Left renal pelvis (tissue), 4 donors: ENCODE measurements around the gene PTGS2. TPM values are rescaled to one million over a fixed set of nuclear protein-coding genes. Genes with fewer than 3 reads are reported as not detected.
"Not testable (repeated sequence)": the region's sequence is repeated elsewhere in the genome, so short reads cannot be mapped to it uniquely, and the experiment has no call there.

Experiments used
- DNase-seq, 4 donors: peaks; one replicate each; pipeline ENCODE4 v3.0.0-alpha.2; 2013; ENCODE audit warnings: low read depth in 4 of 4, low spot score in 3 of 4
- polyA plus RNA-seq, 4 donors: library from polyadenylated mRNA; unstranded; fragments of 120-200 nt; gene quantifications; one replicate each; pipeline ENCODE4 v1.2.1, GENCODE V29; 2013; ENCODE audit not compliant: insufficient read length in 4 of 4

Gene PTGS2
- polyA plus RNA-seq, 4 donors = 0.93 to 6.8 (median 1.6) TPM

DNA sequence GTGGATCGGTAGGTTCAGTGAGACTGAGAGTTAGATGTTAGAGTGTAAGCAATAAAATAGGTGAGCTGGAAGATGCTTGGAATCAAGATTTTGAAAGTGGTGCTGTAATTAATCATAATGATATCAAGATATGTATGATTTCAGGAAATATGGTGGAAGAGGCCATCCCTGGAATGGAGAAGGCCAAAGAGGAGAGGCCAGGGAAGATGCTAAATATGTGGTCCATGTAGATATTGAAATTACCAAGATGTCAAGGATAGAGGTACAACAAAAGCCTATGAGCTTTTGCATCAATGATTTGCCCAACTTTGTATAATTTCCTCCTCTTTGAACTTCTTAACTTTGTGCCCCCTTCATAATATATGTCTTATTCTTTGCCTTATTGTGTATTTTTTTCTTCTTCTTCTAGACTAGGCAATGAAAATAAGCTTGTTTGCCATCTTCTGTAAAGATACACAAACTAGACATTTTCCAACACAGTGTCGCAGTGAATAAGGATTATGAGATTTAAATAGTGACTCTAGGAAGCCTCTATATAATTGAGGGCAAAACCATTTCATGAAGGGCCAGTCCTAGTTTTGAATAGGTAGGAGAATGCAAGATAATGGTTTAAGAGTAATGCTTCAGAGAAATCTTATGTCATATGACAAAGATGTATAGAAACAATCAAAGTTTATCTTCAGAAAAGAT, 8.9 kb downstream of the PTGS2 start:
- DNase-seq = no peak

DNA sequence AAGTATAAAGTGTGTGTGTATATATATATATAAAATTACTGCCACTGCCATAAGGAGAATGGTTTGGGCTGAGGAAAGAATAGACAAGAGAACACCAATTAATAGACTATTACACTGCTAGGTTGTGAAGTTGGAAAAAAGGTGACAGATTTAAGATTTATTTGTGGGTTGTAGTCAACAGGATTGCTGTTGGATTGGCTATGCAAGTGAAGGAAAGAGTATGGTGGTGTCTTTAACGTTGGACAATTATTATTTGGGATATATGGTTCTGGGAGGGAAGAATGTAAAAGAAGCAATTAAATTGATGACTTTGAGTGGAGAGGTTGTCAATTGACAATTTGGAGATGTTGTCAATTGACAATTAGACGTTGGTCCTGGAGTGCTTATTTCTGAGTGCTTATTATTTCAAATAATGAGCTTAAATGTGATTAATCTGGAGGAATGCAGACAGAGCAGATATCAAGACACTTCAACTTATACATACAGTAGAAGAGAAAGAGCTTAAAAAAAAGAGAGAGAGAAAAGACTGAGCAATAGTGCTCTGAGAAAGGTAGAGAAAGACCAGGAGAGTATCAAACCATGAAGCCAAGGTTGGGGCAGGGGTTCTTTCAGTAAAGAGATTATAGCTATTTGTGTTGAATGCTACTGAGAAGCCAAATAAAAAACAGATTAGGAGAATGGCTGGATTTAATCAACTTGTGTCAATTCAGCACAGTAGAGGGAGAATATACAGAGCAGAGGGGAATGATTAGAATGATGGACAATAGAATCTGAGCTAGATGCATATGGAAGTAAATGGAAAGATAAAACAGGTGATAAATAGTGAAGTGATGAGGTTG, 9.7 kb downstream of the PTGS2 start:
- DNase-seq = no peak

DNA sequence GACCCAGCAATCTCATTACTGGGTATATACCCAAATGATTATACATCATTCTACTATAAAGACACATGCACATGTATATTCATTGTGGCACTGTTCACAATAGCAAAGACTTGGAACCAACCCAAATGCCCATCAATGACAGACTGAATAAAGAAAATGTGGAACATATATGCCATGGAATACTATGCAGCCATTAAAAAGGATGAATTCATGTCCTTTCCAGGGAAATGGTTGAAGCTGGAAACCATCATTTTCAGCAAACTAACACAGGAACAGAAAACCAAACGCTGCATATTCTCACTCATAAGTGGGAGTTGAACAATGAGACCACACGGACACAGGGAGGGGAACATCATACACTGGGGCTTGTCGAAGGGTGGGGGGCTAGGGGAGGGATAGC, 10.4 kb downstream of the PTGS2 start:
- not testable (repeated sequence) for DNase-seq

DNA sequence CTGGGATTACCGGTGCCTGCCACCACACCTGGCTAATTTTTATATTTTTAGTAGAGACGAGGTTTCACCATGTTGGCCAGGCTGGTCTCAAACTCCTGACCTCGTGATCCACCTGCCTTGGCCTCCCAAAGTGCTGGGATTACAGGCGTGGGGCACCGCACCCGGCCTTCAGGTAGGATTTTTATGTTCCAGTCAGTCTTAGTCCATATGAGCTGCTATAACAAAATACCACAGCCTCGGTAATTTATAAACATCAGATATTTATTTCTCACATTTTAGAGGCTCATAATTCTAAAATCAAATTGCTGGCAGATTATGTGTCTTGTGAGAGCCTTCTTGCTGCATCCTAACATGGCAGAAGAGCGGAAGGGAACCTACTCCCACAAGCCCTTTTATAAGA, 16.0 kb downstream of the PTGS2 start:
- DNase-seq = not testable (repeated sequence)

DNA sequence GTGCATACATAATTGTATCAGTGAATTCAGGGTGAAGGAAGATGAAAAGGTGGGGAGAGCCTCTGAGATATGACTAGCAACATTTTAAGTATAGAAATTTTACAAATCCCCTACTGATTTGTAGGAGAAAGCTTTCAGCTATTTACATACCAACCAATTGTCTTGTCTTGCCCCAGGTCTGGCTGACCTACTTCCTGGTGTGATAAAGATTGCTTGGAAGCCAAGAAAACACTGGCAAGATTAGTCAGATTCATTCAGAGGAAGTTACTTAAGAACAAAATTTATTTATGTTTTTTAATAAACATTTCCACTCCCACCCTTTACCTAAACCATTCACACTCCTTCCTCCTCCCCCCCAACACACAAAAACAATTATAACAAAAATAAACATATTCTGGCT, 17.5 kb downstream of the PTGS2 start:
- DNase-seq = no peak

DNA sequence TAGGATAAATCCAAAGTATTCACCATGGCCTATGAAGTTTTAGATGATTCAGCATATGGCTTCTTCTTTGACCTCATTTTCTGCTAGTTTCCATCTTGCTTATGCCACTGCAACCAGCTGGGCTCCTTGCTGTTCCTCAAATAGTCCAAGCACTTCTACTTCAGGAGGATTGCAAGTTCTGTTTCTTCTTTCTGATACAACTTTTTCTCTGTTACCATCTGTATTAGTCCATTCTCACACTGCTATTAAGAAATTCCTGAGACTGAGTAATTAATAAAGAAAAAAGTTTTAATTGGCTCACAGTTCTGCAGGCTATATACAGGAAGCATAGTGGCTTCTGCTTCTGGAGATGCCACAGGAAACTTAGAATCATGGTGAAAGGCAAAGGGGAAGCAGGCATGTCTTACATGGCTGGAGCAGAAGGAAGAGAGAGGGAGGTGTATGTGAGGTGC, 20.3 kb downstream of the PTGS2 start:
- no peak for DNase-seq

DNA sequence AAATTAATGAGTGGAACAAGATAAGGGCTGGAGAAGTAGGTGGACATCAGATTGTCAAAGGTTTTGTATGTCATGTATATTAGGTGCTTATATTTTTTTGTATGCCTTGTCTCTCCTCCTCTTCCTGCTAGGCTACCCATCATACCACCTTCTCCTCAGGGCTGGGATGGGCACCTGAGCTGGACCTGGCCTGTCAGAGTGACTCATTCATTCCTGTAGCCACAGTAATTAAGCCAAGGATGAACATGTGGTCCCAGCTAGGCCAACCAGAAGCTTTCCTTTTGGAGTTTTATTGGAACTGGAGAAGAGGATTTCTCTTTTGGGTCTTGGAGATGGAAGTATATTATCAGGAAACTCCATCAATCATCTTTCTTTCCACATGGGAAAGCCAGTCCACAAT, 21.2 kb downstream of the PTGS2 start:
- DNase-seq = no peak

DNA sequence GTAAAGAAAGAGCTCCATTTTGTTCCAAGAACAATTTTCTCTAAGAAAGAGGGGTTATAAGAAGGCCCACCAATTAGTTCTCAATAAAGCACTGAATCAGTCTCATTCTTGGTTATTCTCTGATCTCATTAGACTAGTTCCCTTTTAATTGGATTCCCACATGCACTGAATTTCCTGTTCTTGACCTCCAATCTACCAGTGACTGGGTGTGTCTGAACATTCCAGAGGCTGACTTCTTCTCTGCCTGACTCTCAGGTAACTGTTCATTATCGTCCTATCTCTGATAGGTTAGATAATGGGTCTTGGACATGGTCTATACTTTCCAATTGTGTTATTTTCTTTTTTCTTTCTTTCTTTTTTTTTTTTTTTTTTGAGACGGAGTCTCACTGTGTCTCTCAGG, 22.7 kb downstream of the PTGS2 start:
- DNase-seq = no peak

DNA sequence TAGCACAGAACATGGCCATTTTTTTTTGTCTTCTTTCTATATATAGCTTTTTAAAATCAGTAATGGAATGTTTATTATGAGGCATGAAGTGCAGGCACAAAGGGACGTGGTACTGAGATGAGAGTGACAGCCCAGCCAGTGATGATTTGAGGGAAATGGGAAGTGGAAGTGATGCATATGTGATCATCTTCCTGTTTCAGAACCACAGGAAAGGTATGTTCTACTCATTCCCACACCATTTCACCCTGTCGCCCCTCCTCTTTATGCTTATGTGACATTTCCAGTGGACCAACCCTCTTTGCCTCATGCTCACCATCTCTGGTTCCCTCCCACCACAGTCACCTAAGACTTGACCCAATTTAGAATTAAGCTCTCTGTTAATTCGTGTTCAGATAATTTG, 24.3 kb downstream of the PTGS2 start:
- DNase-seq = no peak

DNA sequence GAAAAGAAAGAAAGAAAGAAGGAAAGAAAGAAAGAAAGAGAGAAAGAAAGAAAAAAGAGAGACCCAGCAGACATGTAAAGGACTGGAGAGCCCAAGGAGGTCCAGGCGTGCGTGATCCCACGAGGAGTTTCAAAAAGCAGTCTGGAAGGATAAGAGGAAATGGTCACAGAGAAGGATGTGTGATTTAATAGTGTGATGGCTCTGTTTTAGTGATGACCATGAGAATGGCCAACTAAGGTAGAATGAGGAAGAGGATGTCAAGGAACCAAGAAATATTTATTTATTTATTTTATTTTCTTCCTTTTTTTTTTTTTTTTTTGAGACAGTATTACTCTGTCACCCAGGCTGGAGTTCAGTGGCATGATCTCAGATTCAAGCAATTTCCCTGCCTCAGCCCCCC, 25.5 kb downstream of the PTGS2 start:
- DNase-seq = no peak

DNA sequence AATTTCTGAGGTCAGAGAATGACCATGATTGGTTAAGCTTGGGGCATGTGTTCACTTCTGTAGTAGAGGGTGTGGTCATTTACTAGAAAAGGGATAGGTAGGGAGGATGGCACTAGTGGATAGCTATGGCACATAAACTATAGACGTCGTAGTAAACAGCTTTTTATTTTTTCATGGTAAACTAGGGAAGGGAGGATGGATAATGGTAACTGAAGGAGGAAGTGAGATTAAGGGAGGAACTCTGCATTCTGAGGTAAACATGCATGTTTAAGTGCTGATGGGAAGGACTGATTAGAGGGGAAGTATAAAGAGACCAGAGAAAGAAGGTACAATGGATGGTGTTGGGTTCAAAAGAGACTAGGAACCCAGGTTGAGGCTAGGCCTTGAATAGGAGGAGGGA, 26.9 kb downstream of the PTGS2 start:
- DNase-seq = no peak

DNA sequence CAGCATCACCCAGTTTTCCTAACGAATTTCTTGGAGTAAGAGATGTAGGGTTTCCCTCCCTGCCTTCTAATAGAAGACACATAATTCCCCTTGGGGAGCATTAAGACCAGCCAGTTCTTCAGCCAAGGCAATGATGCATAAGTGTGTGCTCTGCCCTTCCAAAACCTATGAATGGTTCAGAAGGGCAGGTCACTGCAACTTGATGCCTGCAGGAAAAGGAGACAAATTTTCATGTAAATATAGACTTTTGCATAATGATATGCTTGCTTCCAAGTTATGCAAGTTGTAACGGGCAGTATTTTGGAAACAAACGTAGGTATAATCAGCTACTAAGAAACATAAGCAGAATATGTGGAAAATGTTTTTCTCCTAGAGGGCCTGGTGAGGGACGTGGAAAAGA, 31.6 kb downstream of the PTGS2 start:
- no peak for DNase-seq

DNA sequence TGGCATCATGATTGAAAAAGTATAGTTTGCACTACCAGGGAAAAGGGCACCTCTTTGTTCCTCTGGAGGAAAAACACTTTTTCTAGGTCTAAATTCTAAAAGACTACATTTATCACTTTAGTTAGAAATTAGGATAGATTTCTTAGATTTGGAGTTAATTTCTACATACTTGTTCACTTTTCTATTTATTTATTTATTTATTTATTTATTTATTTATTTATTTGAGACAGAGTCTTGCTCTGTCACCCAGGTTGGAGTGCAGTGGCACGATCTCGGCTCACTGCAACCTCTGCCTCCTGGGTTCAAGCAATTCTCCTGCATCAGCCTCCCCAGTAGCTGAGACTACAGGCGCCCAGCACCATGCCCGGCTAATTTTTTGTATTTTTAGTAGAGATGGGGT, 32.2 kb downstream of the PTGS2 start:
- not testable (repeated sequence) for DNase-seq

DNA sequence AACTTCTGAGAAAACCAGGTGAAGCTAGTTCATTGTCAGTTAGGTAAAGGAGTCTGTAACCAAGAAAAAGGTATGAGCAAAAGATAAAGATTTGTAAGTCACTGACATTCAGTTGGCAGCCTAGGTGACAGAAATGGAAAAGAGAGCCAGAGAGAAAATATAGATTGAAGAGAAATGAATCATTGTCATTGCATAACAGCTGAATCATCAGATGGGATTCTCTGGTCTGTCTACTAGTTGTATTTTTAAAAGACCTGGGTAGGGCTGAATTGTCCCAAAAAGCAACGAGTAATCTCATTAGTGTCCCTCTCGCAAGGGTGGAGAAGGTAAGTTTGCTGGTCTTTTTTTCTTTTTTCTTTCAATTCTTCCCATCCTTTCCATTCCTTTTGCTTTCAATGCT, 36.6 kb downstream of the PTGS2 start:
- DNase-seq = no peak

DNA sequence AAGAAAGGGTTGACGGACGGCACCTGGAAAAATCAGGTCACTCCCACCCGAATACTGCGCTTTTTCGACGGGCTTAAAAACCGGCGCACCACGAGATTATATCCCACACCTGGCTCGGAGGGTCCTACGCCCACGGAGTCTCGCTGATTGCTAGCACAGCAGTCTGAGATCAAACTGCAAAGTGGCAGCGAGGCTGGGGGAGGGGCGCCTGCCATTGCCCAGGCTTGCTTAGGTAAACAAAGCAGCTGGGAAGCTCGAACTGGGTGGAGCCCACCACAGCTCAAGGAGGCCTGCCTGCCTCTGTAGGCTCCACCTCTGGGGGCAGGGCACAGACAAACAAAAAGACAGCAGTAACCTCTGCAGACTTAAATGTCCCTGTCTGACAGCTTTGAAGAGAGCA, 42.7 kb downstream of the PTGS2 start:
- not testable (repeated sequence) for DNase-seq

DNA sequence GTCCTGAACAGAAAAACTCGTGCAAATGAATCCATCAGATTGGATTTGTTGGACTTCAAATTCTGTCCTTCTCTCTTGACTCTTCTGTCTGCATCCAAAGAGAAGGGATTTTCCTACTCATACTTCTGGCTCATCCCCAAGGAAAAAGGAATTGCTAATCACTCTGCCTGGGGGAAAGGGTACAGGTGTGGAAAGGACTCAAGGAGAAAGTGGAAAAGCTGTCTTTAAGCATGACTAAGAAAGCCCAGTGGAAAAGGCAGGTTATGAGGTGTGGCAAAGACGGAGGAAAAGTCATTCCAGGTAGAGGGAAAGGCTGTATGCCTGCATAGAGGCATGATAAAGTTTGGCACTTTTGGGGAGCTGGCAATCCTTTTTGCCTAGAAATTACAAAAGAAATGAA, 43.4 kb downstream of the PTGS2 start:
- no peak for DNase-seq

DNA sequence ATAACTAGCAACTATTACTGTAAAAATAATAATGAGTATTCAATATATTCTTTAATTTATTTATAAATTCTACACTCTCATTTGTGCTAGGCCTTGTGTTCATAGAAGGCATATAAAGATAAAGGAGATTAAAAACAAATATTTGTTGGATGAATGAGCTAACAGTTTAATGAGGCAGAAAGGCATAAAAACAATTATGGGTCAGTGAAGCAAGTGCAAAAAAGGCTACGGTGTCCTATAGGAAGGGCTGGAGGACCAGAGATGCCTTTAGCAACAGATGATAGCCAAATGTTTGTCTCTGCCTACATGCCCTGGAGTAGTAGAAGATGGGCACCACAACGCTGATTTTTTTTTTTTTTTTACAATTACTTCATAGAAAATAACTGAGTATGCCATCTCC, 45.7 kb downstream of the PTGS2 start:
- DNase-seq = no peak

DNA sequence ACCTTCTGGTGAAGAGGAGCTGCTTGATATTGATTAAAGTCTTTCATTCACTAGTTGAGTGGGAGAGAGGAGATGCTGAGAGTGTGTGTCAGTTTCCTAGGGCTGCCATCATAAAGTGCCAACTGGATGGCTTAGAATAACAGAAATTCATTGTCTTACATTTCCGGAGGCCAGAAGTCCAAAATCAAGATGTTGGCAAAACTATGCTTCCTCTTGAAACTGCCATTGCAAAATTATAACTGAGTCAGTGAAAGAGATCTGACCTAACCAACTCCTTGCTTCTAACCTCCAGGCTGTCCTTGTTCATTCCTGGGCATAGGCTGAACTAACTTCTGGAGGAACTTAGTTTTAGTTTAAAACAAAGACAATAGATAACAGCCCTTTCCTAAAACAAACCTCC, 47.1 kb downstream of the PTGS2 start:
- no peak for DNase-seq

DNA sequence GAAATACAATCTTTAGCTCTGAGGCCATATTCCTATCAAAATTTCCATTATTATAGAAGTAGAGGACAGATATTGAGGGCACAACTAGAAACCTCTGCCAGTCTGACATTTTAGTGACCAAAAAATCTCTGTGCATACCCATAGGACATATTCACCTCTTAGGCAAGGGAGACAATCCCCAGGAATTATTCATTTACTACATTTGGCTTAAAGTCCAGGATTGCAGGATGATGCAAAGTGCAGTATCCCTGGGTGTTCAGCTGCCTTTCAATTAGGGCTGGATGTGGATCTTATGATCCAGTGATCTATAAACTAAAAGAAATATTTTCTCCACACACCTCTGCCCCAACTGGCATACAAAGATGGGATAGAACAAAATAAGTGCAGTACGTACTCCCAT, 50.9 kb downstream of the PTGS2 start:
- DNase-seq = no peak

DNA sequence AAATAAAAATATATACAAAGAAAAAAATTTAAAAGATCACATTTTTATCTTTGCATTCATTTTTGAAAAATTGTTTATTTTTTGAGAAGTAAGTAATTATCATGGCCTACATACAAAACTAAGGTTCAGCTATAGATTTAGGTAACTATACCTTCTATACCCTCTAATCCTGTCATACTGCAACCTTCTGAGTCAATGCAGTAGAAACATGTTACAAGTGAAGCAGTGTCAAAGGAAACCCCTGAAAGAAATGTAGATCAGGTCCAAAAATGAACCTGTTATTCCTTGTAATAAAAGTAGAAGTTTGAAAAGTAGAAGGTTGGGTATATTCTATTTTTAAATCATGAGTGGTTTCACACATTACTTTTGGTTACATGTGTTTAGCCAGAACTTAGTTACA, 51.3 kb downstream of the PTGS2 start:
- no peak for DNase-seq

DNA sequence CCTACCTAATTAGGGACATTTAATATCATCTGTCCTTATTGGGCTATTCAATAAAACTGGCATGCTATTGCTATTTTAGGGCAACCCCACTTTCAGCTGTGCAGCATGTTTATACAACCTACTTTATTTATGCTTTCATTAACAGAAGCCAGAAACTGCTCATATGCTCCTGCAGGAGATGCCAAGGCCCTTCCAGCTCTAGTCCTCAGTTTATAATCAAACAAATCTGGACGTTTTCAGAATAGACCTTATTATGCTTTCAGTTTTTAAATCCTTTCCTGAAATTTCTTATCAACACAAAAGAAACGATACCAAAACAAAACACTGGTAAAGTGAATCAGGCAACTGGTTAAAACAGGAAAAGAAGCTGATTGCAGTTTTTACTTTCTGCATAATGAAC, 53.2 kb downstream of the PTGS2 start:
- DNase-seq = no peak

DNA sequence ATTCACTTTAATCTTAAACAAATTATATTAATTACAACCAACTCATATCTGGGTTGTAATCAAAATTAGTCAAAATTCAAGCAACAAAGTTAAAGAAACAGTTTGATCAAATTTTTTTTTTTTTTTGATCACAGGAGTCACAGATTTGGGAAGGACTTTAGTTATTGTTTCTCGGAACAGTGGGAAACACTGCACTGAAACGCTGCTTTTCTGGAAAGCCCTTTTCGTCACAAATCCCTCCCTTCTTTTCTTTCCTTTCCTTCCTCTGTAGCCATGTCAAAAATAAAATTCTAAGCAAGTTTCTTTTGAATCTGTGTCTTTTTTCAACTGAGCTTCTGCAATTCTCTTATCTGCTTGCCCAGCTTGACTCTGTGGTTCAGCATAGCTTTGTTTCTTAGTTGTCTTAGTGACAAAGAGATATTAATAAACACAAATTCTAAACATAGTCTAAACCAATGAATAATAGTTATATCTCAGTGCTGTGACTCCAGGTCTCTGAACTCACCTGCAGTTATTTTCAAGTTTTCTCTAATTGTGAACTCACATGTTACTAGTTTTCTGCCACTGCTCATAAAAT, 53.8 kb downstream of the PTGS2 start:
- no peak for DNase-seq
